Panc1 (cell line): Measurements from ENCODE around the gene MGST2.

Source experiments
- CTCF ChIP-seq: fragments of 450-650 bp; IDR thresholded peaks from 2 replicates; pipeline ENCODE4 v1.5.1; 2017; ENCODE audit warnings: mild to moderate bottlenecking
- POLR2AphosphoS5 ChIP-seq: IDR thresholded peaks from 2 replicates; pipeline ENCODE4 v1.6.1; 2012; ENCODE audit warnings: mild to moderate bottlenecking, low read depth, low read length, moderate library complexity

DNA sequence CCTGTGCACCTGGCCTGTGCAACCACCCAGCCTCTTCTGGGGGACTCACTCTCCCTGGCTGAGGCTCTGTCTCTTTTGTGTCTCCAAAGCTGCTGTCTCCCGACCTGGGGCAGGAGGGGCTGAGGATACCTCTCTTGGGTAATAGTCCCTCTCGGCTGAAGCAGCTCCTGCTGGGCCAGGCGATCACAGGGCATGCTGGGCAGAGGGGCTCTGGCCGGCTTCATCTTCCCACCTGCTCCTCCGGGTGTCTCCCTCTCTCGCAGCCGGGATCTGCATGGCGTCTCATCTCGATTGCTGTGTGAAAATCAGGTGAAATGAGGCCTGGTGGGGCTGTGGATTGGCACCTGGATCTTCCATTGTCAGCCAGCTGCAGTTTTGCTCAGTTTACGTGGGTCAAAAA, 53.2 kb downstream of the MGST2 start:
- no peak for TF ChIP-seq CTCF
- TF ChIP-seq POLR2AphosphoS5, result no peak
